Stimulated activated CD4-positive, alpha-beta T cell treated with anti-CD3 and anti-CD28 coated beads, Interleukin-15, amount 100 ng/mL, for 48 hours (primary cell): Measurements from ENCODE around the gene IFT122.

Experiments used
- DNase-seq, 2 donors: peaks; one replicate each; pipeline ENCODE4 v3.0.0-alpha.2; 2020; ENCODE audit warnings: low read depth in 2 of 2

Gene IFT122

DNA sequence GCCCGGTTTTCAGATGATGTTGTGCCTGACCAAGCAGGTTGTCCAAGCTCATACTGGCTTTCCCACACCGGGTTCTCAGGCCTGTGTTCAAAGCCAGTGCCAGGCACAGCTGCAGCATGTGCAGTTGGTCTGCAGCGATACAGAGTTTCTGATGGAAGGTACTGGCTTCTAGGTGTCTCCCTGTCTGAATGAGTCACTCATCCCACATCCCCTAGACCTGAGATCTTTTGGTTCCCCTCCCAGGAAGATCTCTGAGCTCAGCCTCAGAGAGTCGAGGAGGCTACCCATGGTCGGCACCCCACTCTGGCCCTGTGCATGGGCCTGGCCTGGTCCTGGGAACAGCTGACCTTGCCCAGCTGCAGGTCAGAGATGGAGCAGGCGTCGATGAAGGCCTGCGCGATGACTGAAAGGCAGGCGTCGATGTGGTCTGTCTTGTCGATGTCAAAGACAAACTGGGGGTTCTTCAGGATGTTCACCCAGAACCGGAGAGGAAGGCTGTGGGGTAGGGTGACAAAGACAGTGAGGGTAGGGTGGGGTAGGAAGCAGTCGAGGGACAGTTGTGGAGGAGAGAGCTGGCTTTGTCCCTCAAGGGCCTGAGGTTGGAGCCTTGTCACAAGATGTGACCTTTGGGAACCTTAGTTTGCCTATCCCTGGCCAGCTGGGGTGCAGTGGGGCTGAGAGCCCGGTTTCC, 118.2 kb downstream of the IFT122 start:
- DNase-seq: no peak

DNA sequence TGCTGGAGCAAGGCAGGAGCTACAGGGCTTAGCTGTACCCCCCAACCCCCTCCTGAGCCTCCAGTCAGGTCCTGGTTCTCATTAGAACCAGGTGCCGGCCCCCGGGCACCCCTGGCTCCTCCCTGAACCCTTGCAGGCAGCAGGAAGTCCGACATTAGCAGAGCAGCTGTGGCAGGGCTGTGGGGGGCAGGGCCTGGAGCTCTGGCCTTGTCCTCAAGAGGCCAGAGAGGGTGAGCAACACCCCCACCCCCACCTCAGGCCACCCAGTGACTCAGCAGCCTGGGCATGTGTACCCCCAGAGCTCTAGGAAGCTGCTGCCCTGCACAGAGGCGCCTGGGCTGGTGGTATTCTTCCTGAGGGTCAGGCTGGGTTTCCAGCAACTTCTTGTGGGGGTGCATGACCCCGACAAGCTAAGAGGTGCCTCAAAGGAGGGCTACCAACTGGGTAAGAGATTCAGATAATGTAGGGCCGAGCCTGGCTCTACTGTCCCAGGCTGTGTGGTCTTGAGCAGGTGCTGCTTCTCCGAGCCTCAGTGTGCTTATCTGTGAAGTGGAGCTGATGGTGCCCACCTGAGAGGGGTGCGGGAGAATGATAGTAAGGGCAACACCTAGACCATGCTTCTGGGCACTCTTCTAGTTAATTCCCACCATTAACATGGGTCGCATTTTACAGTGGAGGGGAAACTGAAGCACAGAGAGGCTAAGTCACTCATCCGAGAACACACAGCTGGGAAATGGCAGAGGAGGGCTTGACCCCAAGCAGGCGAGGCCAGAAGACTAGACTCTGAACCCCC, 118.9 kb downstream of the IFT122 start:
- DNase-seq: no peak

DNA sequence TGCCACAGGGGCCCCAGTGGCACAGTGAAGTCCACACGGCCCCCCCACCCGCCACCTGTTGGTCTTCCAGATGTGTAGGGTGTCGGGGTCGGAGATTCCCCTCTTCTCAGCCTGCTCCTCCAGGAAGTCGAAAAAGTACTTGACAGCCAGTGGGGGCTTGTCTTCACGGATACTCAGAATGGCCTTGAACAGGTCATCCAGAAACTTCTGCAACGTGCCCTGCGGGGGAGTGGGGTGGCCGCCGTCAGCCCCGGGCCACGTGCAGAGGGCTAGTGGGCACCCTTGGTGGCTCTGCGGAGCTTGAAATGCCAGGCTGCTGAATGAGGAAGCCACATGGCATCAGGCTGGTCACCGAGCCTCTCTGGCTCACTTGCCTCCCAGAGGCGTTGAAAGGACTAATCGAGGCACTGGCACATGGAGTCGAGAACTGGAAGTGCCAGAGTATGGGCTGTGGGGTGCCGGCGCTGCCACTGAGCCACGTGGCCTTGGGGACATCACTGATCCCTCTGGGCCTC, 119.6 kb downstream of the IFT122 start:
- no peak for DNase-seq

DNA sequence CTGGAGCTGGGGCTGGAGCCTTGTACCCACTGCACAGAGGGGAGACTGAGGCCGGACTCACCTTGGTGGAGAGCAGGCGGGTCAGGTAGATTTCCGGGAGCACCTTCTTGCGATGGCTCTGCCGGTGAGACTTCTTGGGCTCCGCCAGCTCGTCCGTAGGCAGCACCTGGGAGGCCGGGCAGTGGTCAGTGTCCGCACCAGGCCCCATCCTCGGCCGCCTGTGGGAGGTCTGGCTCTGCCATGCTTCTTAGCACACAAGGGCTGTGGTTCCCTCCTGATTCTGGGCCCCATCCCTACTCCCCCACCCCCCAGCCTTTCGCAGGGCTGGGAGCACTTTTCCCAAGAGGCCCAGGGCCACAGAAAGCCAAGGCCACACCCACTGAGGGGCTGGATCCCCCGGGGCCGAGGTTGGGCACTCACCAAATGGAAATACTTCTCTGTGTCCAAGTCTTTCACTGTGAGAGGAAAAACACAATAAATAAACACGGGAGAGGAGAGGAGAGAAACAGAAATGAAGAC, 120.3 kb downstream of the IFT122 start:
- no peak for DNase-seq

DNA sequence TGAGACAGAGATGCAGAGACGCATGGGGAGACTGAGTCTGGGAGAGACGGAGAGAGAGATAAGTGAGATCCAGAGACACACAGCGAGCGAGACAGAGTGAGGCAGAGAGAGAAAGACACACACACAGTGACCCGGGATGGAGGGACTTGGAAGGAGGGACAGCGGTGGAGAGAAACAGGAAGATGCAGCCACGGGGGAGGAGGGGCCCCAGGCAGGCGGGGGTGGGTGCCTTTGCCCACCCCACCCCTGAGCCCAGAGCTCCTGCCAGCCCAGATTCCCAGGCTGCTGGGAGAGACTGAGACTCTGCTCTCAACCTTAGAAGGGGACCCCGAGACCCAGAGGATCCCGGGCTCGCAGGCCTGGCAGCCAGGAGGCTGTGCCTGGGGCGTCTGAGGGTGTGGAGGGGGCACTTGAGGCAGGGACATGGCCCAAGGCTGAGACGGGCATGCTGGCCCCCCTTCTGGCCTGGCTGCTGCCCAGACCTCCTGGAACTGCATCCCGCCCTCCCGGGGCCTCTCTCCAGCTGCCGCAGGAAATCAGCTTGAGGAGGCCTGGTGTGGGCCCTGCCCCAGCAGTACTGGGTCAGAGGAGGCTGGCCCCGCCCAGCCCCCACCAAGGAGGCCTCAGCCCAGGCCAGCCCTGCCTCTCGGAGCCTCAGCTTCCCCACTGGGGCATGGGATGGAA, 121.0 kb downstream of the IFT122 start:
- no peak for DNase-seq

DNA sequence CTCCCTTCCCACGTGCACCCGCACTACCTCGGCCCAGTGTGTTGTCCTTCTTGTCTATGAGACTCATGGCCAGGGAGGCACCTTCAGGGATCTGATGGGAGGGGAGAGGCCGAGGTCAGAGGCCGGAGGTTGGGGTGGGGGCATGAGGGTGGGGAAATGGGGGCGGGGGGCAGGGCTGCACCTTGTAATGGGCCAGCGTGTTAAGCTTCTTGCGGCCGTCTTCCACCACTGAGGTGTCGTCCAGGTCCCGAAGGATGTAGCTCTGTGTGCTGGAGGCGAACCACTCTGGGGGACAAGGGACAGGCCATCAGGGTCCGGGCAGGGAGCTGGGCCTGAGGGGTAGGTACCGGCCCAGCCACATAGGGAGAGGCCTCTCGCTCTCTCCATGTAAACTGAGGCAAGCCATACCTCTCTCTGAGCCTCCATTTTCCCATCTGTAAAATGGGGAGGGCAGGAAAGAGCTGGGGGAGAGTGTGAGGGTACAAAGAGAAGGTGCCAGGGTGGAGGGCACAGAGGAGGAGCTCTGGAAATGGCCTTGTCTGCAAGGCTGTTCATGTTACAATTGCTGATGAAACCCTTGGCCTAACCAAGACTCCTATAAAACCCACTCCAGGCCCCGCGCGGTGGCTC, 121.7 kb downstream of the IFT122 start:
- DNase-seq: no peak

DNA sequence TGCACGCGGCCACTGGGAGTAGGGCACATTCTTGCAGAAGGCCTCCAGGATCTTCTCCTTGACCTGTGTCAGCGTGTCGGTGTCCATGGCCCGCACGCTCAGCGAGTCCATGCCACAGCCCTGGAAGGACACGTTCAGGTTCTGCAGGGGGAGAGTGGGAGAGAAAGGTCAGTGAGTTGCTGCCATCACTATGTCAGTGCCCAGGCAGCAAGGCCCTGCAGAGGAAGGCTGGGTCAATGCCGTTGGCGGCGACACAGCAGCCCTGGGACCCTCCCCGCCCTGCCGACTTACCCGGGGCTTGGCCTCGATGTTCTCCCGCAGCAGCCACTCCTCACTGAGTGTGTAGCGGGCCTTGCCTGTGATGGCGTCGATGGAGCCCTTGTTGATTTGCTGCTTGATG, 122.8 kb downstream of the IFT122 start:
- DNase-seq: no peak

DNA sequence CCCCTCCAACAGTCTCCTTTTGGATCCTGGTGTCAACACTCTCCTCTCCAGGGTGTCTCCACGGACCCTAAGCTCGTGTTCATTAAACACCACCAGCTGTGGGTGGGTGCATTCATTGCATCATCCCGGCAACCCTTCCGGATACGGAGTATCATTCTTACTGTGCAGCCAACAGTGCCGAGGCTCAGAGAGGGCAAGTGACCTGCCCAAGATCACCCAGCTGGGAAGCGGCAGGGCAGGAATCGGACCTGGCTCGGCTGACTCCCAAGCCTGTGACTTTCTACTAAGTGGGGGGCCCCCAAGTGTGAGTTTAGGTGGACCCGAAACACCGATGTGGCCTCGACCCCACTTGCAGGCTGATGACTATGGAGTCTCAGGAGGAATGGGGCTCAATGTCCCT, 123.3 kb downstream of the IFT122 start:
- DNase-seq: no peak

DNA sequence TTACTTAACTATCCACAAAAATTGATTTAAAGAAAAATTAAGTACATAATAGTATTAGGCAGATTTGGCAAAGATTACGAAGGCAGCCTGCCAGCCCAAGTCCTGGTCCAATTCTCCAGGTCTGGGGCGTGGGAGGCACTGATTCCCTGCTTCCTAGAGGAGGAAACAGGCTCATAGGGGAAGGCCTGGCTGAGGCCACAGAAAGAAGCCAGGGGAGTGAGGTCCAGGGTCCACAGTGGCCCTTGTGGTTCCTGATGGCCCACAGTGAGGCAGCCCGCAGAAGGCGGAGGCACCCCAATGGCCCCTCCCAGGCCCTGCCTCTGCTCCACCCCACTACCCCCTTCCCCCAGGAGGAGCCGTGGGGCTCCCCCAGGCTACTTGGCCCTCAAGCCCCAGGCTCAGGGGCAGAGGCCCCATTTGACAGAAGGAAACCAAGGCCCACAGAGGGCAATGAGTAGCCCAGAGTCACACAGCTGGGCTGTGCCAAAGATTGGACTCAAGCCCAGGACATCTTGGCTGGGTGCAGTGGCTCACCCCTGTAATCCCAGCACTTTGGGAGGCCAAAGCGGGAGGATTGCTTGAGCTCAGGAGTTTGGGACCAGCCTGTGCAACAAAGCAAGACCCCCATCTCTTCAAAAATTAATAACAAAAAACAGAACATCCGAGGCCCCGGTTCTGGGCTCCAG, 124.0 kb downstream of the IFT122 start:
- no peak for DNase-seq

DNA sequence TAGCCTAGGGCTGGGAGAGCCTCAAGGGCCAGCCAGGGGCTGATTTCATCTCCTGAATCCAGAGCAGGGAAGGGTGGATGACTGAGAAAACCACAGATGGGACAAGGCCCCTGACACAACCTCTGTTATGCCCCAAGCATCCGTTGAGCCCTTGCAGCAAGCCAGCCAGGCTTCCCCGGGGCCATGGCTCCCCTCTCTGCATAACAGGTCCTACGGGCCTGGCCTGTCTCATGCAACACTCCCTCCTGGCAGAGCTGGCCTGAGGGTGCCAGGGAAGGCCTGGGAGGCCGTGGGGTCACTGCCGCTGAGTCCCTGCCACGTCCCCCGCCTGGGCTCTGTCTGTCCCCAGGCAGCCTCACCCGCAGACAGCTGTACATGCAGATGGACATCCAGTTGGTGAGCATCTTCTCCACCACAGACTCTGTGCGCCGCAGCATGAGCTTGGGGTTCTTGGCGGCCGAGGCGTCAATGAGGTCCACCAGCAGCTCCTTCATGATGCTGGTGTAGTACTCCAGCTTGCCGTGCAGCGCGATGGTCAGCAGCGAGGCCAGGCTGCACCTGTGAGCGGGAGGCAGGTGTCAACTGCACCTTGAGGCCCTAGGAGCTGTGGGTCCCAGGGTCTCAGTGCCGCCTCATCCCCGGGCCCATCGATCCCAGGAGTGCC, 125.1 kb downstream of the IFT122 start:
- no peak for DNase-seq

DNA sequence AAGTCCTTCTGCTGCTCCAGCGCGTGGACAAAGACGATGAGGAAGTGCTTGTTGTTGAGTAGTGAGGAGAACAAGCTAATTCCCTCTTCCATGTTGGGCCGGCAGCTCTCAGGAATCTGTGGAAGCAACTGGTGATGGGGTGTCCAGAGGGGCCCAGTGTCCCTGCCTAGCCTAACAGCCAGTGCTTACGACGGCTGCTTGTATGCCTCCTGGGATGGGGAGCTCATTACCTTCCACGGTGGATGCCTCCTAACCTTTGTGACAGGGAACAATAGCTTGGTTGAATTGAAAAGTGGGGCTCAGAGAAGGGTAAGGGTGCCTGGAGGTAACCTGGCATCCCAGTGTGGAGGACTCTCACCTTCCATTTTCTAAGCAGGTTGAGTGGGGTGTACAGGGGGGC, 125.9 kb downstream of the IFT122 start:
- no peak for DNase-seq

DNA sequence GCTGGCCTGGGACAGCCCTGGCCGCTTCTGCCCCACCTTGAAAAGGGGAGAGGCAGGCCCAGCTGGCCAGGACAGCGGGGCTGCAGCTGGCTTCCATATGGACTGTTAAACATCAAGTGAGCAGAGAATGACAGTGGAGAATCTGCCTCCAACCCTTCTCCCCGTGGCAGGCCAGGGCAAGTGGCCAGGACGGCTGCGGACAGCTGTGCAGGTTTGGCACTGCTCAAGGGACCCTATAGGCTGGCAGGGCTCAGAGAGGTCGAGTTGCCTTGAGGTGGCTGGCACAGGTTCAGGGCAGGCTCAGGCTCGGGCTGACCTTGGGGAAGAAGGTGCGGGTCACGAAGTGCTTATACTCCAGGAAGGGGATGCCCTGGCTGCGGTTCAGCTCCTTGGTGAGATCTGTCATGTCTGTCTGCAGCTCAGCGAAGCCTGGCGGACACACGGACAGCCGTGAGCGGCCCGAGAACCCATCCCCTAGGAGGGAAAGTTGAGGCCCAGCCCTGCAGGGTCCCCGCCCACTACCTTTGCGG, 127.2 kb downstream of the IFT122 start:
- no peak for DNase-seq

DNA sequence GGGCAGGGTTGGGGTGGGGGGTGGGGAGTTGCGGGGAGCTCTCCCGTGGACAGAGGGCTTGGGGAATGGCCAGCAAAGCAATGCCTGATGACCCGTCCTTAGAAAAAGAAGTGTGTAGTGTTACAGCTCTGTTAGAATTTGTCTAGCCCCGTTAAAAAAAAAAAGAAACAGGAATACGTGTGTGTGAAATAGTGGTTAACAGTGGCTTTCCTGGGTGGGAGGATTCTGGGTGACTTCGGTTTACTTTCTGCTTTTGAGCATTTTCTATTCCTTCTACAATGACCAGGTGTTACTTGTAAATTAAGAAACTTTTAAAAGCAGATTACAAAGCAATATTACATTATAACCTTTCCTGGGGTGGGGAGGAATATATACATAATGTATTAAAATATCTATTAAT, 127.9 kb downstream of the IFT122 start:
- DNase-seq: no peak

DNA sequence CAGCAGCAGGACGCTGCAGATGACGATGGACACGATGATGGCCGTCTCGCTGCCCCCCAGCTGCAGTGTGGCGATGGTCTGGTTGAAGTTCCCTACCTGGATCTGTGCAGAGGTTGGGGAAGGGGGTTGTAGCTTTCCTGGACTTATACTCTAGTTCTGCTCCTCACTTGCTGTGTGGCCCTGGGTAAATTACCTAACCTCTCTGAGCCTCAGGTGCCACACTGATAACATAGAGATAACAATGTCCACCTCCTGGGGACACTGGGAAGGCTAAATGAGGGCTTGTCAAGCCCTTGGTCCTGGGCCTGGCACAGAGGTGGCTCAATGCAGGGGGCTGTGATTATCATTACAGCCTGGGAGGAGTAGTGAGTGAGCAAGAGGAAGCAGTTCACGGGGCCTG, 129.8 kb downstream of the IFT122 start:
- DNase-seq: no peak
